GM18507 (cell line): ENCODE results near the gene CC2D1A.
A peak's percentile ranks its signal among the peaks of the same experiment; 100 is the strongest.
"Not testable (repeated sequence)": the region's sequence is repeated elsewhere in the genome, so short reads cannot be mapped to it uniquely, and the experiment has no call there.

Experiments
- DNase-seq: peaks from one replicate; pipeline ENCODE4 v3.0.0; 2011; ENCODE audit warnings: low read depth; ENCODE audit not compliant: insufficient read length; ENCODE audit errors: extremely low spot score
- FAIRE-seq: peaks from 2 replicates; lab custom pipeline; 2011; peaks lifted over from hg19 to GRCh38; lab: Jason Lieb, UNC

The CC2D1A gene

DNA sequence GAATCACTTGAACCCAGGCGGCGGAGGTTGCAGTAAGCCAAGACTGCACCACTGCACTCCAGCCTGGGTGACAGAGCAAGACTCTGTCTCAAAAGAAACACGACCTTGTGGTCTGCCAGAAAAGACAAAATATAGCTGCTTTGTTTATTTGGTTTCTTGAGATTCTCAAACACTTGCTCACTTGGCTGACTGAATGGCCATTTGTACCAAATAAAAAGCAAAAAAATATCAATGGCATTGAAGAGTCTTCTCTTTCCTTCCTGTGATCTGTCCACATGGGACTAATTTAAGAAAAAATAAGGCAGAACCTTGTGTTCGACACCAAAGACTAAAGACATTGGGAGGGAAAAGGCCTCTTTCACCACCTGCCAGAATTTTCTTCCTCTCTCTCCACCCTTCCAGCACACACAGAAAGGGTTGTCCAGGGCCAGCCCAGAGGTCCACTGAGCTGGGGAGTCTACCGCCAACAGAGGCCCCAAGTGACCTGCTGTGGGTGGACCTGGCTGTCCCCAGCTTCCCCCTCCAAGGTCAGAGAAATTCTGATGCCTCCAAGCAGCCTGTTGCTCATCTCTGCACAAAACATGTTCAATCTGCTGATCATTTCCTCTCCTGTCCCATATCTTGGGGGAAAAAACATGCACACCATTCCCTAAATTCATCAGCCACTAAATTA is 6.0 kb upstream of the CC2D1A start:
- DNase-seq (no peak), FAIRE-seq (no peak)

DNA sequence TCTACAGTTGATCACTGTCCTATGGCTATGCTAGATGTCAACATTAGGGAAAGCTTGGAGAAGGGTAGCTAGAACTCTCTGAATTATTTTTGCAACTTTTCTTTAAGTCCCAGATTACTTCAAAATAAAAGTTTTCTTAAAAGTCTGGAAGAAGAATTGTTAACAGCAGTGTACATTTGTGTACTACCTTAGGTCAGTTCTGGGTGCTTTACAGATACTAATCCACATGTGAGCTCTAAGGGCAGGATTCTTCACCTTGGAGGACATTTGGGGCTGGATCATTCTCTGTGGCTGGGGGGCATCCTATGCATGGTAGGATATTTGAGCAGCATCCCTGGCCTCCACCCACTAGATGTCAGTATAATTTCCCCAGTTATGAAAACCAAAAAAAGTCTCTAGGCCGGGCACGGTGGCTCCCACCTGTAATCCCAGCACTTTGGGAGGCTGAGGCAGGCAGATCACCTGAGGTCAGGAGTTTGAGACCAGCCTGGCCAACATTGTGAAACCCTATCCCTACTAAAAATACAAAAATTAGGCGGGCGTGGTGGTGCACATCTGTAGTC is 2.9 kb upstream of the CC2D1A start:
- no peak for DNase-seq
- no peak for FAIRE-seq

DNA sequence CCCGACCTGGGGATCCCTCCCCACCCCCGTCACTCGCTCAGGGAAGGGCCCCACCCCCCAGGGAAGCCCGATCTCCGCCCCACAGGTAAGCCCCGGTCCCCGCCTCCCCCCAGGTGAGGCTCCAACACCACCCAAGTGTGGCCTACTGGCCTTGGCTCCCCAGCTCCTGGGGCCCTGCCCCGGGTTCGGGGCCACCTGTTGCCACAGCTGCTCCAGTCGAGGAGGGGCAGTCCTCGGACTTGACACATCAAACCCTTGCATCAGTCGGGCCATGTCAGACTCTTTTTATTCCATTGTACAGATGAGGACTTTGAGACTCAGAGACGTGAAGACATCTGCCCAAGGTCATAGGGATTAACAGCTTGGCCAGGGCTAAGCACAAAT is 512 bp downstream of the CC2D1A start:
- DNase-seq, result no peak

DNA sequence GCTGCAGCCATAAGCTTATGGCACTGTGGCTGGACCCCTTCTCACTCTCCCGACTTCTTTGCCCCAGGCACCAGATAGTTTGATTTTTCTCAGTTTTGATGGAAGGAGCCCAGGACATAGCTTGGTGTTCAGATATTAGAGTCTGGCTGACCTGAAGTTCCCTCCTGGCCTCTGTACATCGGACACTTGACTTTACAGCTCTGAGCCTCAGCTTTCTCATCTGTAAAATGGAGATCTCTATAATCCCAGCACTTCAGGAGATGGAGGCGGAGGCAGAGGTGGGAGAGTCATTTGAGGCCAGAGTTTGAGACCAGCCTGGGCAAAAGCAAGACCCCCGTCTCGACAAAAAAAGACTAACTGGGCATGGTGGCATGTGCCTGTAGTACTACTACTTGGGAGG is 909 bp downstream of the CC2D1A start:
- DNase-seq (no peak), FAIRE-seq (no peak)

More for the DNA sequence above, 512 bp downstream of the CC2D1A start:
- no peak for FAIRE-seq

DNA sequence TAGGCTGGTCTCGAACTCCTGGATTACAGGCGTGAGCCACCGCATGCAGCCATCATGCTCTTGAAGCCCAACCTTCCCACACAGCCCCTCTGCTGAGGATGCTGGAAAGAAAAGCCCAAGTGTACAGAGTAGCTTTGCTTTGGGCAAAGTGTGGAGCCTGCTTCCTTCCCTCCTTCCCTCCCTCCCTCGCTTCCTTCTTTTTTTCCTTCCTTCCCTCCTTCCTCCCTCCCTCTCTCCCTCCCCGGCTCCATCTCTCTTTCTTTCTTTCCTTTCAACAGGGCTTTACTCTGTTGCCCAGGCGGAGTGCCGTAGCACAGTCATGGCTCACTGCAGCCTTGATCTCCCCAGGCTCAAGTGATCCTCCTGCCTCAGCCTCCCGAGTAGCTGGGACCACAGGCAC is 2.7 kb downstream of the CC2D1A start:
- DNase-seq, result no peak
- FAIRE-seq, result no peak

DNA sequence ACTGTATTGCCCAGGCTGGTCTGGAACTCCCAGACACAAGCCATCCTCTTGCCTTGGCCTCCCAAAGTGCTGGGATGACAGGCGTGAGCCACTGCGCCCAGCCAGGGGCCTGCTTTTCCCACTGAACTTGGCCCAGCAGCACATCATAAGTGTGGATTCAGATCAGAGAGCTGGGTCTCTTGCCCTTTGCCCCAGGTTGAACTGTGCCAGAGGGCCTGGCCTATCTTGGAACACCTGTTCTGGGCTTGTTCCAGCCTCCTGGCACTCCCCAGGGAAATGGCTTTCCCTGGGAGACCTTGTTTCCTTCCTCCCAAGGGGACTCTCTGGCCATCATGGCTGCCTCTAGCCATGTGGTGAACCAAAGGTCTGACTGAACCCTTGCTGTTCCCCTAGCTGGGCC is 3.4 kb downstream of the CC2D1A start:
- DNase-seq (no peak), FAIRE-seq (no peak)

DNA sequence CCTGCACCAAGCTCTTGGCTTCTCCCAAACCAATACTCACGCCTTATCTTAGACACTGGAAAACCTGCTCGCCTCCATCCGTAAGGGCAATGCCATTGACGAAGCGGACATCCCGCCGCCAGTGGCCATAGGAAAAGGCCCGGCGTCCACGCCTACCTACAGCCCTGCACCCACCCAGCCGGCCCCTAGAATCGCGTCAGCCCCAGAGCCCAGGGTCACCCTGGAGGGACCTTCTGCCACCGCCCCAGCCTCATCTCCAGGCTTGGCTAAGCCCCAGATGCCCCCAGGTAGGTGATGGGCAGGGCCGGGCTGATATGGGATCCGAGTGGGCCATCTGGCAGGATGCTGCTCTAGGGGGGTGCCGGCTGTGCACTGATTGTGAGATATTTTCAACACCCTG is 7.4 kb downstream of the CC2D1A start:
- FAIRE-seq (no peak), DNase-seq (no peak)

DNA sequence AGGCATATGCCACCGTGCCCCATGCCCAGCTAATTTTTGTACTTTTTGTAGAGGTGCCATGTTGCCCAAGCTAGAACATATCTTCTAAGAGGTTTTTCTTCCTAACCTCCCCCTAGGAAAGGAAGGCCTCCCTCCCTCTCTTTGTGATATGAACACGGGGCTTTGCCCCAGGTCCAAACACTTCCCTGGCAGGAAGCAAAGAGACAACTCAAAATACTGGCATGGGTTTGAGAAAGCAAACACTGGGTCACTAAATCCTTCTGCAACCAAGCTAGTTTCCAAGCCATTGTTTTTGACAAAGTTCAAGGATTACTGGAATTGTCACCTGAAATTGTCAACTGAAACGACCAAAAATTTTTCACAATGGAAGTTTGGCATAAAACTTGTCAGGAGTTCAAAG is 8.8 kb downstream of the CC2D1A start:
- no peak for DNase-seq
- FAIRE-seq, result no peak

DNA sequence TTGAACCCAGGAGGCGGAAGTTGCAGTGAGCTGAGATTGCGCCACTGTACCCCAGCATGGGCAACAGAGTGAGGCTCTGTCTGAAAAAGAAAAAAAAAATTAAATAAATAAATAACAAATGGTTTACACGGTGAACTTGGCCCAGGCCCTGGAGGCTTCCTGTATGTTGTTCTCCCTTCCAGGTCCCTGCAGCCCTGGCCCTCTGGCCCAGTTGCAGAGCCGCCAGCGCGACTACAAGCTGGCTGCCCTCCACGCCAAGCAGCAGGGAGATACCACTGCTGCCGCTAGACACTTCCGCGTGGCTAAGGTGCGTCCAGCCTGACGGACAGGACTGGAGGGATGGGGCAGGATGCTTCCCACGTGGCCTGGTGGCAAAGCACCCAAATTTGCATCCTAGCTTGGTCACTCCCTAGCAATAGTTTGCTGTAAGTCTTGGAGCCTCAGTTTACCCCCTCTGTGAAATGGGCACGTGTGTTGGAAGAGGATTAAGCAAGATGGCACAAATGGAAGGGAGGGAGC is 11.9 kb downstream of the CC2D1A start:
- no peak for DNase-seq
- no peak for FAIRE-seq

DNA sequence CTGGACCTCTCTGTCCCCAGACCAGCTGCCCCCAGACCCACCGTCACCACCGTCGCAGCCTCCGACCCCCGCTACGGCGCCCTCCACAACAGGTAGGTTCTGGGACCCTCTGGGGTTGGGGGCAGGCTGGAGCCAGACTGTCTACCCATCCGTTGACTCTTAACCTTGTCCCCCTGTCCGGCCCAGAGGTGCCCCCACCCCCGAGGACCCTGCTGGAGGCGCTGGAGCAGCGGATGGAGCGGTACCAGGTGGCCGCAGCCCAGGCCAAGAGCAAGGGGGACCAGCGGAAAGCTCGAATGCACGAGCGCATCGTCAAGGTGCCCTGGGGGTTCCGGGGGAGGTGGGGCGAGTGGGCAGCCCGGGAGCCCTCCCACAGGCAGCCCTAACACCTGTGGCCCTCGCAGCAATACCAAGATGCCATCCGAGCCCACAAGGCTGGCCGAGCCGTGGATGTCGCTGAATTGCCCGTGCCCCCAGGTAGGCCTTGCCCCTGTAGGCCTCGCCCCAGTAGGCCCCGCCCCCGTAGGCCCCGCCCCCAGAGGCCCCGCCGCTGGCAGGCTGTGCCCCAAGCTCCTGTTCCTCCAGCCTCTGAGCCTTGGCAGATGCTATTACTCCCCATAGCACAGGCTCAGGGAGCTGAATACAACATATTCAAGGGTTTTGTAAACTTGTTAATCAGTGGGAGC is 12.9 kb downstream of the CC2D1A start:
- DNase-seq (no peak), FAIRE-seq (no peak)

DNA sequence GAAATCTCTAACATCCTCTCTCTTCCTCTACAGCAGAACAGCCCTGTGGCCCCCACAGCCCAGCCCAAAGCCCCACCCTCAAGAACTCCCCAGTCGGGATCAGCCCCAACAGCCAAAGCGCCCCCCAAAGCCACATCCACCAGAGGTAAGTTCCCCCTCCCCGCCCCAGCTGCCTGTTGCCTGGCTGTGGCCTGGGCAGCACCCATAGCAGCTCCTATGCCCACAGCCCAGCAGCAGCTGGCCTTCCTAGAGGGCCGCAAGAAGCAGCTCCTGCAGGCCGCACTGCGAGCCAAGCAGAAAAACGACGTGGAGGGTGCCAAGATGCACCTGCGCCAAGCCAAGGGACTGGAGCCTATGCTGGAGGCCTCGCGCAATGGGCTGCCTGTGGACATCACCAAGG is 14.5 kb downstream of the CC2D1A start:
- no peak for FAIRE-seq
- no peak for DNase-seq

DNA sequence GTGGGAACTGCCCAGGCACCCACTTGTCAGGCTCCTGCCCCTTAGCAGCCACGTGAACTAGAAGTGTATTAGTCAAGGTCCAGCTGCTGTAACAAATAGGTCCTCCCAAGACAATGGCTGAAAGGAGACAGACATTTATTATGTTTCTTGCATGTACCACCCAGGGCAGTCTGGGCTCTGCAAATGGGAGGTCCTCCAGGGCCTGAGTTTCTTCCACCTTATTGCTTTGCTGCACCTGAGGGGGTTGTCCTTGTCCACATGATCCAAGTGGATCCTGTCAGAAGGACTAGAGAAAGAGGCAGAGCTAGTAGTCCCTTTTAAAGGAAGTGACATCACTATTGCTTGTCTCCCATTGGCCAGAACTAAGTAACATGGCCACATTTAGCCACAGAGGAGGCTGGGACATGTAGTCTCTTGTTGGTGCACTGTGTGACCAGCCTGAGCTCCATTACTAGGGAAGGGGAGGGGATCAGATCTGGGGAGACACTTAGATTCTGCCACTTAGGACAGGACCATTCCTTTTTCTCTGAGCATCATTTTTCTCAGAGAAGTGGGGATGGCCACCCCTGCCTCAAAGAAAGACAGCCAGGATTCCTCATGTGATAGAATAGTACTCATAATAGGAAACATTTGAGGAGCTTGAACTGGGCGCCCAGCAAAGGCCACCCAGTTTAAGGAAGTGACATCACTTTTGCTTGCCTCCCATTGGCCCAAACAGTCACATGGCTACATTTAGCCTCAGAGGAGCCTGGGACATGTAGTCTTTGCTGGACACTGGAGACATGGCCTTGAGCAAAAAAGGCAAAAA is 15.1 kb downstream of the CC2D1A start:
- no peak for DNase-seq
- peak; percentile 73 for FAIRE-seq

DNA sequence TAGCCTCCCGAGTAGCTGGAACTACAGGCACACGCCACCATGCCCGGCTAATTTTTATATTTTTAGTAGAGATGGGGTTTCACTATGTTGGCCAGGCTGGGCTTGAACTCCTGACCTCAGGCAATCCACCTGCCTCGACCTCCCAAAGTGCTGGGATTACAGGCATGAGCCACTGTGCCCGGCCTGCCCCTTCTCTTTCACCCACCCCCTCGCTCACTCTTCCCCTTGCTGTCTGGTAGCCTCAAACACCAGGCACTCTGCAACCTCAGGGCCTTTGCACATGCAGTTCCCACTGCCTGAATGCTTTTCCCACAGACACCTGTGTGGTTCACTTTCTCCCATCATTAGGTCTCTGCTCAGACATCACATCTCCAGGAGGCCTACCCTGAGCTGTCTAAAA is 16.1 kb downstream of the CC2D1A start:
- not testable (repeated sequence) for DNase-seq, FAIRE-seq

DNA sequence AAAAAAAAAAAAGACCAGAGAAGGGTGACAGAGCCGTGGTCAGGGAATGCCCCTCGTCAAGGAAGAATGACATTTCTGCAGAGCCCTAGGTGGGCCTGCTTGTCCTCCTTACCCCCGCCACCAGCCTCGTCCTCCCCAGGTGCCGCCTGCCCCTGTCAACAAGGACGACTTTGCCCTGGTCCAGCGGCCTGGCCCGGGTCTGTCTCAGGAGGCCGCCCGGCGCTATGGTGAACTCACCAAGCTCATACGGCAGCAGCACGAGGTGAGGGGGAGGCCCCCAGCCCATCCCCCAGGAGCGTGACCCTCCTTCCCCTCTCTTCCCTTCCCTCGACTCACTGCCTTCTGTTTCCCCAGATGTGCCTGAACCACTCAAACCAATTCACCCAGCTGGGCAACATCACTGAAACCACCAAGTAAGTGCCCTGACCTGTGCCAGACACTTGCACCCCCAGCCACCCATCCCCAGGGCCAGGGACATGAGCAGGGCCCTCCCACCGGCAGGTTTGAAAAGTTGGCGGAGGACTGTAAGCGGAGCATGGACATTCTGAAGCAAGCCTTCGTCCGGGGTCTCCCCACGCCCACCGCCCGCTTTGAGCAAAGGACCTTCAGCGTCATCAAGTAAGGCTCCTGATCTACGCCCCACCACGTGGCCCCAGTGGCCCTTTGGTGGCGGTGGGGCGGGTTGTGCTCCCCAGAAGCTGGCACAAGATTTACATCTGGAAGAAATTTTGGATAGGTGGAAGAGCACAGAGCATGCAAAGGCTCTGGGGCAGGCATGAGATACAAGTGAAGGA is 17.4 kb downstream of the CC2D1A start:
- FAIRE-seq, result no peak
- no peak for DNase-seq

DNA sequence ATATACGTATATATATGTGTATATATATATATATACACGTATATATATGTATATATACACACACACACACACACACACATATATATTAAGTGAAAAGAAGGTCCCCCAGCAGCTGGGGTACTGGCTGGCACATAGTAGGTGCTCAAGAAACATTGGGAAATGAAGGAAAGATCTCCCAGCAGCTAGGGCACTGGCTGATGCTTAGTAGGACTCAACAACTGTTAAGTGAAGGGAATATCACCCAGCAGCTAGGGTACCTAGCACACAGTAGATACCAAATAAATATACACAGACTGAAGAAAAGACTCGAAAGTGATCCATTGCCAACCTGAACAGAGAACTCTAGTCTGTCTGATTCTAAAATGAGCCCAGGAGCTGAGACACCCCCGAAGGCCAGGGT is 20.0 kb downstream of the CC2D1A start:
- no peak for FAIRE-seq
- no peak for DNase-seq

DNA sequence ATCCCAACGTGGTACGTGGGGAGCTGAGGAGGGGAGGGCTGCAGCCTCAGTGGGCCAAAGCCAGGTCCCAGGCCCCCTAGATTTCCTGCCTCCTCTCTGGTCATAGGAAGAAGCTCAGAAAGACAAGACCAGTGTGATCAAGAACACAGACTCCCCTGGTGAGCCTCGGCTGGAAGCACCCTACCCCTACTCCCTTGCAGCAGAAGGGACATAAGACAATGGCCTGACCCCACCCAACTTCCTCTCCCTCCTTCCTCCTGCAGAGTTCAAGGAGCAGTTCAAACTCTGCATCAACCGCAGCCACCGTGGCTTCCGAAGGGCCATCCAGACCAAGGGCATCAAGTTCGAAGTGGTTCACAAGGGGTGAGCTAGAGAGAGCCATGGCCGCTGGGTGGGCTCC is 20.7 kb downstream of the CC2D1A start:
- FAIRE-seq, result no peak

DNA sequence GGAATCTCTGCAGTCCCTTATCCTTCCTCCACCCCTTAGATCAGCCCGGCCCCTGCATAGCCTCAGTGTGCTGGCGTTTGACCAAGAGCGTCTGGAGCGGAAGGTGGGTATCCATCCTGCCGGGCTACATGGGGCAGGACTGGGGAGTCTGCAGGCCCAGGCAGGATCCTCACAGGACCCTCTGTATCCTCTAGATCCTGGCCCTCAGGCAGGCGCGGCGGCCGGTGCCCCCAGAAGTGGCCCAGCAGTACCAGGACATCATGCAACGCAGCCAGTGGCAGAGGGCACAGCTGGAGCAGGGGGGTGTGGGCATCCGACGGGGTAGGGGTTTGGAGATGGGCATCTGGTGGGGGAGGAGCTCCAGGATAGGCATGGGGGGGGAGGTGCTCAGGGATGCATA is 23.3 kb downstream of the CC2D1A start:
- DNase-seq, result no peak
- FAIRE-seq, result no peak

More for the DNA sequence above, 20.7 kb downstream of the CC2D1A start:
- DNase-seq, result no peak

DNA sequence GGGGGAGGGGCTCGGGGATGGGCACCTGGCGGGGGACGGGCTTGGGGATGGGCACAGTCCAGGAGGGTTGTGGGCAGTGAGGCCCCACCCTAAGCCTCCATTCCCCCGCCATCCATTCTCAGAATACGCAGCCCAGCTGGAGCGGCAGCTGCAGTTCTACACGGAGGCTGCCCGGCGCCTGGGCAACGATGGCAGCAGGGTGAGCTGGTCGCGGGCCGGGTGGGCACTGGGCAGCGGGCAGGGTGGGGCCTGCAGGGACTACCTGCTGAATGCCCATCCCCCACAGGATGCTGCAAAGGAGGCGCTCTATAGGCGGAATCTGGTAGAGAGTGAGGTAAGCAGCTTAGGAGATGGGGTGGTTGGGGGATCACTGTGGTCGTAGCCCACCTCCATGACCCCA is 24.0 kb downstream of the CC2D1A start:
- DNase-seq (no peak), FAIRE-seq (no peak)

DNA sequence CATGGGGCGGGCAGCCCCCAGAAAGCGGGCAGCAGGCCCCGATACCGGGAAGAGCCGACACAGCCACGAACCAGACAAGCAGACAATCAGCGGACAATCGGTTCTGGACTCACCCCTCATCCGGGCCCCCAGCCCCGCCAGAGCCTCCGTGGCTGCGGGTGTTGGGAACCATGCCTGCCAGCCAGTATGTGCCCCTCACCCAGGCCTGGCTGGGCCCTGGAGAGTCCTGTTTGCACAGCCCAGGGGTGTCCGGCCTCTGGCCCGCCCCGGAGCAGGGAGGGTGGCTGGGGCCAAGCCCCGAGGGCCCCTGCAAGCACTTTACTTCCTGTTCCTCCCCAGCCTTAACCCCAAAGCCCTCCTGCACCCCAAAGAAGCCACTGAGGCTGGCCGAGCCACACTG is 24.4 kb downstream of the CC2D1A start:
- DNase-seq (no peak), FAIRE-seq (no peak)
